ENCODE data around the gene TMEM61. TPM values are rescaled to one million over a fixed set of nuclear protein-coding genes. Genes with fewer than 3 reads are reported as not detected.

TMEM61 gene
- total RNA-seq, 3 donors from 2014 or later, result 0.32 to 8.3 (median 7.5) TPM

GRCh38 chr1:54973205-54973921, 7.1 kb upstream of the TMEM61 start:
- Histone ChIP-seq H3K27me3 (no peaks in the 10 kb centered on the region), H3K4me3 (no peak overlapping the region), H3K4me1 (peaks cover 0 to 3% of the 10 kb centered on the region in 2 donors), H3K36me3 (no peaks in the 10 kb centered on the region), H3K27ac (peak overlapping the region; percentile 46 to 74), H3K9me3 (no peaks in the 10 kb centered on the region)
- intact Hi-C loops (cut with DNase I; ENCODE audit: low total_unique reads), result no loop called here
- TF ChIP-seq CTCF (IDR thresholded peaks at IDR 0.05) (peak in 1 of 3 donors; percentile 14), POLR2AphosphoS5 (IDR thresholded peaks at IDR 0.05) (no peak)
- peak in 1 of 2 donors; percentile 53 for DNase-seq (ENCODE audit: low spot score in 2 of 2)

GRCh38 chr1:54975356-54976108, 4.9 kb upstream of the TMEM61 start:
- intact Hi-C loops (cut with DNase I; ENCODE audit: low total_unique reads), result no loop called here
- Histone ChIP-seq H3K4me3 (no peak overlapping the region), H3K9me3 (no peaks in the 10 kb centered on the region), H3K27ac (peak overlapping the region in 1 of 2 donors; percentile 7), H3K36me3 (no peaks in the 10 kb centered on the region), H3K4me1 (peaks cover 0 to 3% of the 10 kb centered on the region in 2 donors), H3K27me3 (peaks cover 0 to 7% of the 10 kb centered on the region in 2 donors)
- TF ChIP-seq POLR2AphosphoS5 (IDR thresholded peaks at IDR 0.05), result no peak
- no peak for DNase-seq (ENCODE audit: low spot score in 2 of 2)

- no peak for DNase-seq (ENCODE audit: low spot score in 2 of 2)
- Histone ChIP-seq H3K27me3 (peaks cover 0 to 12% of the 10 kb centered on the region in 2 donors), H3K4me3 (no peak overlapping the region), H3K27ac (peak overlapping the region; percentile 12 to 44), H3K9me3 (no peaks in the 10 kb centered on the region), H3K36me3 (no peaks in the 10 kb centered on the region), H3K4me1 (peaks cover 0 to 3% of the 10 kb centered on the region in 2 donors)
- TF ChIP-seq CTCF (IDR thresholded peaks at IDR 0.05) (no peak), POLR2AphosphoS5 (IDR thresholded peaks at IDR 0.05) (no peak), POLR2A (IDR thresholded peaks at IDR 0.05) (no peak)
- intact Hi-C loops (cut with DNase I; ENCODE audit: low total_unique reads), result no loop called here
These were observed 3.7 kb upstream of the TMEM61 start for GRCh38 chr1:54976747-54977146.

- H3K9me3 ChIP-seq, result no peaks in the 10 kb centered on the region
- TF ChIP-seq POLR2A (IDR thresholded peaks at IDR 0.05) (no peak), POLR2AphosphoS5 (IDR thresholded peaks at IDR 0.05) (no peak), CTCF (IDR thresholded peaks at IDR 0.05) (no peak)
- peaks cover 0 to 12% of the 10 kb centered on the region in 2 donors for H3K27me3 ChIP-seq
- peaks cover 0 to 3% of the 10 kb centered on the region in 2 donors for H3K4me1 ChIP-seq
- H3K4me3 ChIP-seq, result no peak overlapping the region
- no peaks in the 10 kb centered on the region for H3K36me3 ChIP-seq
- intact Hi-C loops (cut with DNase I; ENCODE audit: low total_unique reads), result no loop called here
- peak overlapping the region; percentile 12 to 48 for H3K27ac ChIP-seq
- DNase-seq (ENCODE audit: low spot score in 2 of 2), result no peak
These were observed 2.7 kb upstream of the TMEM61 start for GRCh38 chr1:54977533-54978297.

GRCh38 chr1:54978528-54979326, 1.7 kb upstream of the TMEM61 start:
- Histone ChIP-seq H3K27ac (peak overlapping the region in 1 of 2 donors; percentile 48), H3K9me3 (no peaks in the 10 kb centered on the region), H3K27me3 (peaks cover 0 to 12% of the 10 kb centered on the region in 2 donors), H3K4me3 (no peak overlapping the region), H3K4me1 (peaks cover 0 to 3% of the 10 kb centered on the region in 2 donors), H3K36me3 (no peaks in the 10 kb centered on the region)
- intact Hi-C loops (cut with DNase I; ENCODE audit: low total_unique reads), result no loop called here
- DNase-seq (ENCODE audit: low spot score in 2 of 2), result no peak
- TF ChIP-seq POLR2A (IDR thresholded peaks at IDR 0.05), result no peak
- TF ChIP-seq CTCF (IDR thresholded peaks at IDR 0.05), result no peak
- TF ChIP-seq POLR2AphosphoS5 (IDR thresholded peaks at IDR 0.05), result no peak

Data from breast epithelium (tissue), 4 donors.